HCT116 (cell line): Measurements from ENCODE around the gene AGTRAP. TPM values are rescaled to one million over a fixed set of nuclear protein-coding genes. Genes with fewer than 3 reads are reported as not detected.

Source experiments
- ATAC-seq: fragments of 200-7000 bp; cut with Tn5 transposase; 2 replicates; pipeline ENCODE4 v1.9.1; 2020; ENCODE audit warnings: mild to moderate bottlenecking, moderate library complexity
- BruUV-seq: library from RNA; stranded (reverse); fragments of 400-500 nt; replicated peaks from 2 replicates; lab custom pipeline; 2021; lab: Mats Ljungman, UMichigan
- CTCF ChIA-PET: fragments of 300-600 bp; sonication (Branson Sonifier 250); formaldehyde crosslinking; loops from one replicate; lab custom pipeline; 2021; ENCODE audit warnings: antibody characterized with exemption; lab: Charles Lee
- POLR2A ChIA-PET: fragments of 300-600, 350-600 bp; sonication (Branson Sonifier 250); formaldehyde crosslinking; loops from one replicate; lab custom pipeline; 2021; ENCODE audit warnings: antibody characterized with exemption; lab: Charles Lee
- RAD21 ChIA-PET, 2 experiments: fragments of 300-600 bp; sonication (Branson Sonifier 250); formaldehyde crosslinking; loops; one replicate each; lab custom pipeline; 2023; ENCODE audit warnings: low total read pairs in 2 of 2; ENCODE audit not compliant: uncharacterized antibody in 2 of 2, unreplicated experiment in 2 of 2, low non-redundant PET in 1 of 2; lab: Charles Lee
- DNase-seq: peaks from one replicate; pipeline ENCODE4 v3.0.0-alpha.2; 2010; ENCODE audit warnings: low read depth, low spot score
- H2AFZ ChIP-seq: fragments of 200-600 bp; shearing (Covaris generic), sonication (generic); 2 replicates; pipeline ENCODE4 v1.6.1; 2017; ENCODE audit warnings: low read depth, mixed run types, mixed read lengths, antibody characterized with exemption, low read length; ENCODE audit not compliant: poor library complexity, severe bottlenecking
- H3K27ac ChIP-seq: 2 replicates; pipeline ENCODE4 v1.5.1; 2012; ENCODE audit warnings: low read depth, low read length
- H3K27me3 ChIP-seq: fragments of 200-600 bp; sonication (generic); 2 replicates; pipeline ENCODE4 v1.6.1; 2016; ENCODE audit warnings: mixed run types, low read length, mixed read lengths; ENCODE audit not compliant: insufficient read depth
- H3K36me3 ChIP-seq, 2 experiments: fragments of 200-500 bp in 1 of 2; fragments of 200-600 bp in 1 of 2; sonication (Bioruptor generic) in 1 of 2; sonication (generic) in 1 of 2; 2 replicates each; pipeline versions ENCODE4 v1.5.1 to v1.6.1; 2014 to 2016; ENCODE audit warnings: low read length in 2 of 2, inconsistent platforms in 1 of 2, mixed read lengths in 1 of 2, mixed run types in 1 of 2; ENCODE audit not compliant: insufficient read depth in 2 of 2, control insufficient read depth in 1 of 2
- H3K4me1 ChIP-seq, 2 experiments: fragments of 200-600 bp in 1 of 2; sonication (generic) in 1 of 2; 2 replicates each; pipeline versions ENCODE4 v1.5.1 to v1.6.1; 2012 to 2017; ENCODE audit warnings: low read length in 2 of 2, inconsistent platforms in 1 of 2, mild to moderate bottlenecking in 1 of 2, mixed read lengths in 1 of 2, mixed run types in 1 of 2, moderate library complexity in 1 of 2; ENCODE audit not compliant: insufficient read depth in 2 of 2, control insufficient read depth in 1 of 2
- H3K4me2 ChIP-seq: fragments of 200-600 bp; sonication (generic); 2 replicates; pipeline ENCODE4 v1.6.1; 2017; ENCODE audit warnings: mixed run types, low read length, mixed read lengths
- H3K4me3 ChIP-seq, 2 experiments: fragments of 200-600 bp in 1 of 2; sonication (generic) in 1 of 2; replicated peaks in 1 of 2; 2 replicates each; pipeline ENCODE4 v1.5.1; 2011 to 2016; ENCODE audit warnings: low read length in 2 of 2, control low read depth in 1 of 2, low read depth in 1 of 2, mild to moderate bottlenecking in 1 of 2, mixed read lengths in 1 of 2, mixed run types in 1 of 2
- H3K79me2 ChIP-seq: fragments of 200-600 bp; sonication (generic); 2 replicates; pipeline ENCODE4 v1.6.1; 2017; ENCODE audit warnings: mild to moderate bottlenecking, mixed run types, low read length, moderate library complexity, mixed read lengths; ENCODE audit not compliant: insufficient read depth
- H3K9ac ChIP-seq: fragments of 200-600 bp; sonication (generic); 2 replicates; pipeline ENCODE4 v1.6.1; 2016; ENCODE audit warnings: low read length, mixed read lengths
- H3K9me2 ChIP-seq: fragments of 200-600 bp; sonication (generic), shearing (Covaris generic); 2 replicates; pipeline ENCODE4 v1.6.1; 2017; ENCODE audit warnings: mixed run types, mild to moderate bottlenecking, moderate library complexity; ENCODE audit not compliant: insufficient read depth
- H3K9me3 ChIP-seq, 2 experiments: fragments of 200-500 bp in 1 of 2; fragments of 200-600 bp in 1 of 2; sonication (Bioruptor generic) in 1 of 2; sonication (generic) in 1 of 2; 2 replicates each; pipeline ENCODE4 v1.6.1; 2014 to 2017; ENCODE audit warnings: low read length in 2 of 2, mixed read lengths in 2 of 2, inconsistent platforms in 1 of 2, low read depth in 1 of 2, mild to moderate bottlenecking in 1 of 2, mixed run types in 1 of 2, moderate library complexity in 1 of 2; ENCODE audit not compliant: control insufficient read depth in 1 of 2, insufficient read depth in 1 of 2
- H4K20me1 ChIP-seq: fragments of 200-600 bp; sonication (generic), shearing (Covaris generic); 2 replicates; pipeline ENCODE4 v1.6.1; 2017; ENCODE audit warnings: mixed run types, mild to moderate bottlenecking, moderate library complexity; ENCODE audit not compliant: insufficient read depth
- CTCF ChIP-seq, 3 experiments: fragments of 200-600 bp in 1 of 3; sonication (generic) in 1 of 3; IDR thresholded peaks in 2 of 3; conservative IDR thresholded peaks in 1 of 3; 2 replicates each; pipeline ENCODE4 v1.5.1; 2012 to 2017; ENCODE audit warnings: low read depth in 2 of 3, low read length in 2 of 3, antibody characterized with exemption in 1 of 3, borderline replicate concordance in 1 of 3, control low read depth in 1 of 3, mild to moderate bottlenecking in 1 of 3, mixed read lengths in 1 of 3, mixed run types in 1 of 3, moderate library complexity in 1 of 3; ENCODE audit not compliant: insufficient read depth in 1 of 3
- POLR2AphosphoS5 ChIP-seq: IDR thresholded peaks from 2 replicates; pipeline ENCODE4 v1.6.1; 2011; ENCODE audit warnings: mild to moderate bottlenecking, low read depth, low read length, moderate library complexity
- SRF ChIP-seq: IDR thresholded peaks from 2 replicates; pipeline ENCODE4 v1.6.1; 2012; ENCODE audit warnings: low read depth
- intact Hi-C: fragments of 100-400 bp; cut with micrococcal nuclease; formaldehyde crosslinking; loops from 2 replicates; pipeline ENCODE4 v1.10.0; 2022
- total RNA-seq: library from RNA; stranded (reverse); gene quantifications from one replicate; pipeline ENCODE4 v1.2.1, GENCODE V29; 2021; ENCODE audit not compliant: unreplicated experiment

Gene AGTRAP
- total RNA-seq, 1 experiment from 2014 or later = 49.0 TPM

GRCh38 chr1:11790880-11791715 is 55.2 kb downstream of the AGTRAP start:
- Histone ChIP-seq H3K9me2 (no peaks in the 10 kb centered on the region), H3K27ac (peak overlapping the region; percentile 37; the same call in 1 of the 2 replicates), H3K79me2 (no peaks in the 10 kb centered on the region), H3K9me3 (no peaks in the 10 kb centered on the region), H2AFZ (no peak overlapping the region), H3K4me2 (peak overlapping the region; percentile 71), H3K9ac (peak overlapping the region; percentile 50; the same call in 1 of the 2 replicates), H3K4me3 (peak overlapping the region in 1 of 2 experiments; percentile 3; a peak in 1 of 4 replicates), H3K36me3 (no peaks in the 10 kb centered on the region), H4K20me1 (no peaks in the 10 kb centered on the region), H3K4me1 (peaks cover 34 to 71% of the 10 kb centered on the region in 2 experiments), H3K27me3 (no peaks in the 10 kb centered on the region)
- TF ChIP-seq POLR2AphosphoS5 = peak; percentile 76
- TF ChIP-seq SRF = no peak
- ChIA-PET CTCF (no interaction called here), RAD21 (no interaction called here), POLR2A (interaction anchor here (1.1 to 1.2 kb wide), 2 partner anchors 15 to 117 kb away, joined by 5 to 6 read pairs; partner anchors contain the start of genes CLCN6 and MTHFR)
- ATAC-seq (peak; percentile 86), DNase-seq (peak; percentile 72)
- intact Hi-C loops = no loop called here
- TSS peak; percentile 69 for BruUV-seq

- BruUV-seq = no TSS peak
- no peaks in the 10 kb centered on the region for H3K9me2 ChIP-seq
- no peak overlapping the region for H2AFZ ChIP-seq
- no peak overlapping the region for H3K4me3 ChIP-seq
- ChIA-PET RAD21 (no interaction called here), POLR2A (no interaction called here), CTCF (no interaction called here)
- no peaks in the 10 kb centered on the region for H3K9me3 ChIP-seq
- TF ChIP-seq CTCF (IDR thresholded peaks at IDR 0.05 in 2 of 3, conservative IDR thresholded peaks at IDR 0.05 in 1 of 3; ENCODE audit: borderline replicate concordance in 1 of 3, insufficient read depth in 1 of 3, low read depth in 2 of 3, low read length in 2 of 3) = no peak
- H3K9ac ChIP-seq = no peak overlapping the region
- no peaks in the 10 kb centered on the region for H3K36me3 ChIP-seq
- intact Hi-C loops = no loop called here
- H3K27me3 ChIP-seq = no peaks in the 10 kb centered on the region
- no peaks in the 10 kb centered on the region for H4K20me1 ChIP-seq
- ATAC-seq (no peak), DNase-seq (no peak)
- H3K4me2 ChIP-seq = no peak overlapping the region
- no peaks in the 10 kb centered on the region for H3K79me2 ChIP-seq
- no peak overlapping the region; the same call in 1 of the 2 replicates for H3K27ac ChIP-seq
- H3K4me1 ChIP-seq = peaks cover 32 to 67% of the 10 kb centered on the region in 2 experiments
Measured at GRCh38 chr1:11792106-11792505, 56.2 kb downstream of the AGTRAP start.
